HEK293T (cell line): ENCODE data around the gene ACBD3.

ENCODE experiments used
- BHLHE40 ChIP-seq: fragments of 450-650 bp; IDR thresholded peaks from 2 replicates; pipeline ENCODE4 v1.6.1; 2016; ENCODE audit warnings: mild to moderate bottlenecking, moderate library complexity, borderline replicate concordance
- FOXA1 ChIP-seq: fragments of 450-650 bp; IDR thresholded peaks from 2 replicates; pipeline ENCODE4 v1.6.1; 2016; ENCODE audit warnings: mild to moderate bottlenecking
- FOXK2 ChIP-seq: fragments of 450-650 bp; IDR thresholded peaks from 2 replicates; pipeline ENCODE4 v1.6.1; 2016; ENCODE audit warnings: mild to moderate bottlenecking
- FOXM1 ChIP-seq: fragments of 450-650 bp; IDR thresholded peaks from 2 replicates; pipeline ENCODE4 v1.6.1; 2017; ENCODE audit warnings: mild to moderate bottlenecking, borderline replicate concordance
- HDGF ChIP-seq: fragments of 450-650 bp; IDR thresholded peaks from 2 replicates; pipeline ENCODE4 v1.6.1; 2017; ENCODE audit warnings: antibody characterized with exemption, borderline replicate concordance
- SP1 ChIP-seq: fragments of 450-650 bp; IDR thresholded peaks from 2 replicates; pipeline ENCODE4 v1.6.1; 2017
- ZNF384 ChIP-seq: fragments of 450-650 bp; IDR thresholded peaks from 2 replicates; pipeline ENCODE4 v1.6.1; 2016

GRCh38 chr1:226220473-226221189 lies 34.1 kb upstream of the ACBD3 start:
- TF ChIP-seq BHLHE40 (no peak), SP1 (no peak), FOXK2 (no peak), ZNF384 (no peak), HDGF (no peak), FOXA1 (no peak), FOXM1 (no peak)
